Prostate gland (tissue), 2 donors: ENCODE results near the gene ARHGAP26.

Experiments
- CTCF ChIP-seq, 4 experiments: fragments of 200-600 bp in 2 of 4; fragments of 450-650 bp in 2 of 4; sonication (generic) in 2 of 4; IDR thresholded peaks; 1 replicate in 3 of 4; 2 replicates in 1 of 4; pipeline ENCODE4 v1.5.1; 2016 to 2019; ENCODE audit warnings: antibody characterized with exemption in 4 of 4, mild to moderate bottlenecking in 2 of 4, moderate library complexity in 2 of 4
- POLR2A ChIP-seq: fragments of 450-650 bp; IDR thresholded peaks from one replicate; pipeline ENCODE4 v1.6.1; 2016; ENCODE audit warnings: antibody characterized with exemption, mild to moderate bottlenecking

- TF ChIP-seq POLR2A (no peak), CTCF (IDR thresholded peaks at IDR 0.05) (no peak)
Measured at GRCh38 chr5:143063175-143063970, 293.2 kb downstream of the ARHGAP26 start.
